H1 (cell line): ENCODE data around the gene GRIK4. TPM values are rescaled to one million over a fixed set of nuclear protein-coding genes. Genes with fewer than 3 reads are reported as not detected.

Source experiments
- ASH2L ChIP-seq: fragments of 200-600, 300-600 bp; sonication (generic); IDR thresholded peaks from one replicate; pipeline ENCODE4 v1.7.1; 2017; ENCODE audit warnings: low read length
- BACH1 ChIP-seq: IDR thresholded peaks from 2 replicates; pipeline ENCODE4 v1.6.1; 2012; ENCODE audit warnings: low read length, improper control_type of control experiment
- CBX8 ChIP-seq: fragments of 300-800, 300-1000 bp; sonication (generic); IDR thresholded peaks from 2 replicates; pipeline ENCODE4 v1.7.1; 2016; ENCODE audit warnings: low read depth, low read length, borderline replicate concordance
- GABPA ChIP-seq: IDR thresholded peaks from 2 replicates; pipeline ENCODE4 v1.6.1; 2011; ENCODE audit warnings: mild to moderate bottlenecking, low read length, moderate library complexity, borderline replicate concordance; ENCODE audit not compliant: insufficient read depth
- JUN ChIP-seq: IDR thresholded peaks from 2 replicates; pipeline ENCODE4 v1.6.1; 2011; ENCODE audit warnings: low read depth, mild to moderate bottlenecking, improper control_type of control experiment, low read length
- NRF1 ChIP-seq: IDR thresholded peaks from 2 replicates; pipeline ENCODE4 v1.6.1; 2011; ENCODE audit warnings: mild to moderate bottlenecking, low read depth, low read length, improper control_type of control experiment
- POLR2AphosphoS5 ChIP-seq: IDR thresholded peaks from 2 replicates; pipeline ENCODE4 v1.6.1; 2011; ENCODE audit warnings: low read depth, low read length
- SP2 ChIP-seq: IDR thresholded peaks from 2 replicates; pipeline ENCODE4 v1.6.1; 2012; ENCODE audit warnings: mild to moderate bottlenecking, low read length, inconsistent platforms
- SRF ChIP-seq: IDR thresholded peaks from 2 replicates; pipeline ENCODE4 v1.6.1; 2011; ENCODE audit warnings: mild to moderate bottlenecking, low read depth, low read length, moderate library complexity
- polyA plus RNA-seq, 7 experiments: library from polyadenylated mRNA; depleted of rRNA in 3 of 7; stranded (reverse) in 5 of 7; unstranded in 2 of 7; fragments of >200 nt in 5 of 7; fragments of 200-250 nt in 2 of 7; gene quantifications; 1 replicate in 5 of 7; 2 replicates in 1 of 7; 4 replicates in 1 of 7; pipeline versions ENCODE4 v1.2.1 to v1.2.3, GENCODE V29; 2011 to 2013; ENCODE audit warnings: missing spikeins in 2 of 7, mixed read lengths in 2 of 7
- total RNA-seq: library from RNA; stranded (reverse); fragmentation: NEBNext Ultra II Directional; extraction: Animal tissue kit (Norgen Biotek cat#: 25700); gene quantifications from 2 replicates; pipeline ENCODE4 v1.2.1, GENCODE V29; 2021
- TF ChIP-seq, protein P1 (sequence below): fragments of 300-600 bp; sonication (generic); IDR thresholded peaks from 2 replicates; pipeline ENCODE4 v1.7.1; 2012; ENCODE audit warnings: low read length, moderate library complexity, mild to moderate bottlenecking, inconsistent platforms; ENCODE audit not compliant: insufficient replicate concordance

GRIK4 gene
- total and polyA plus RNA-seq, 2 of the 8 experiments (the other 6 are each of a cell fraction or from before 2014, with no cell fraction given), result 1.2 to 2.9 TPM

DNA sequence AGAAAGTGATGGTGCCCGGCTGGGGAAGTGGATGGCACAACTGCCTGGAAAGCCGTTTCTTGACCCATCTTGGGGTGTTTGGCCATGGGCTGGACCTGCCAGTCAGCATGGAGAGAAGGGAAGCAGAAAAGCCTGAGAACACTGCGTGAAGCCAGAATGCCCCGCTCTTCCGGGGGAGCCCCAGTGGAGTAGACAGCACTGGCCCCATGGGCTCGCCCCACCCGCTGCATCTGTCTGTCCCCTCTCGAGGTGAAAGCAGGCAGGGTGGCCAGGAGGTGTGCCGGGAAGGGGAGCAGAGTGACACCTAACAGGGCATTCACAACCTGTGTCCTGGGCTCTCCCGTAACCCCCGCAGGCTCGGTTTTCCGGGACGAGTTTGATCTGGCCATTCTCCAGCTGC is 455.3 kb downstream of the GRIK4 start (continued):
- TF ChIP-seq, protein P1, sequence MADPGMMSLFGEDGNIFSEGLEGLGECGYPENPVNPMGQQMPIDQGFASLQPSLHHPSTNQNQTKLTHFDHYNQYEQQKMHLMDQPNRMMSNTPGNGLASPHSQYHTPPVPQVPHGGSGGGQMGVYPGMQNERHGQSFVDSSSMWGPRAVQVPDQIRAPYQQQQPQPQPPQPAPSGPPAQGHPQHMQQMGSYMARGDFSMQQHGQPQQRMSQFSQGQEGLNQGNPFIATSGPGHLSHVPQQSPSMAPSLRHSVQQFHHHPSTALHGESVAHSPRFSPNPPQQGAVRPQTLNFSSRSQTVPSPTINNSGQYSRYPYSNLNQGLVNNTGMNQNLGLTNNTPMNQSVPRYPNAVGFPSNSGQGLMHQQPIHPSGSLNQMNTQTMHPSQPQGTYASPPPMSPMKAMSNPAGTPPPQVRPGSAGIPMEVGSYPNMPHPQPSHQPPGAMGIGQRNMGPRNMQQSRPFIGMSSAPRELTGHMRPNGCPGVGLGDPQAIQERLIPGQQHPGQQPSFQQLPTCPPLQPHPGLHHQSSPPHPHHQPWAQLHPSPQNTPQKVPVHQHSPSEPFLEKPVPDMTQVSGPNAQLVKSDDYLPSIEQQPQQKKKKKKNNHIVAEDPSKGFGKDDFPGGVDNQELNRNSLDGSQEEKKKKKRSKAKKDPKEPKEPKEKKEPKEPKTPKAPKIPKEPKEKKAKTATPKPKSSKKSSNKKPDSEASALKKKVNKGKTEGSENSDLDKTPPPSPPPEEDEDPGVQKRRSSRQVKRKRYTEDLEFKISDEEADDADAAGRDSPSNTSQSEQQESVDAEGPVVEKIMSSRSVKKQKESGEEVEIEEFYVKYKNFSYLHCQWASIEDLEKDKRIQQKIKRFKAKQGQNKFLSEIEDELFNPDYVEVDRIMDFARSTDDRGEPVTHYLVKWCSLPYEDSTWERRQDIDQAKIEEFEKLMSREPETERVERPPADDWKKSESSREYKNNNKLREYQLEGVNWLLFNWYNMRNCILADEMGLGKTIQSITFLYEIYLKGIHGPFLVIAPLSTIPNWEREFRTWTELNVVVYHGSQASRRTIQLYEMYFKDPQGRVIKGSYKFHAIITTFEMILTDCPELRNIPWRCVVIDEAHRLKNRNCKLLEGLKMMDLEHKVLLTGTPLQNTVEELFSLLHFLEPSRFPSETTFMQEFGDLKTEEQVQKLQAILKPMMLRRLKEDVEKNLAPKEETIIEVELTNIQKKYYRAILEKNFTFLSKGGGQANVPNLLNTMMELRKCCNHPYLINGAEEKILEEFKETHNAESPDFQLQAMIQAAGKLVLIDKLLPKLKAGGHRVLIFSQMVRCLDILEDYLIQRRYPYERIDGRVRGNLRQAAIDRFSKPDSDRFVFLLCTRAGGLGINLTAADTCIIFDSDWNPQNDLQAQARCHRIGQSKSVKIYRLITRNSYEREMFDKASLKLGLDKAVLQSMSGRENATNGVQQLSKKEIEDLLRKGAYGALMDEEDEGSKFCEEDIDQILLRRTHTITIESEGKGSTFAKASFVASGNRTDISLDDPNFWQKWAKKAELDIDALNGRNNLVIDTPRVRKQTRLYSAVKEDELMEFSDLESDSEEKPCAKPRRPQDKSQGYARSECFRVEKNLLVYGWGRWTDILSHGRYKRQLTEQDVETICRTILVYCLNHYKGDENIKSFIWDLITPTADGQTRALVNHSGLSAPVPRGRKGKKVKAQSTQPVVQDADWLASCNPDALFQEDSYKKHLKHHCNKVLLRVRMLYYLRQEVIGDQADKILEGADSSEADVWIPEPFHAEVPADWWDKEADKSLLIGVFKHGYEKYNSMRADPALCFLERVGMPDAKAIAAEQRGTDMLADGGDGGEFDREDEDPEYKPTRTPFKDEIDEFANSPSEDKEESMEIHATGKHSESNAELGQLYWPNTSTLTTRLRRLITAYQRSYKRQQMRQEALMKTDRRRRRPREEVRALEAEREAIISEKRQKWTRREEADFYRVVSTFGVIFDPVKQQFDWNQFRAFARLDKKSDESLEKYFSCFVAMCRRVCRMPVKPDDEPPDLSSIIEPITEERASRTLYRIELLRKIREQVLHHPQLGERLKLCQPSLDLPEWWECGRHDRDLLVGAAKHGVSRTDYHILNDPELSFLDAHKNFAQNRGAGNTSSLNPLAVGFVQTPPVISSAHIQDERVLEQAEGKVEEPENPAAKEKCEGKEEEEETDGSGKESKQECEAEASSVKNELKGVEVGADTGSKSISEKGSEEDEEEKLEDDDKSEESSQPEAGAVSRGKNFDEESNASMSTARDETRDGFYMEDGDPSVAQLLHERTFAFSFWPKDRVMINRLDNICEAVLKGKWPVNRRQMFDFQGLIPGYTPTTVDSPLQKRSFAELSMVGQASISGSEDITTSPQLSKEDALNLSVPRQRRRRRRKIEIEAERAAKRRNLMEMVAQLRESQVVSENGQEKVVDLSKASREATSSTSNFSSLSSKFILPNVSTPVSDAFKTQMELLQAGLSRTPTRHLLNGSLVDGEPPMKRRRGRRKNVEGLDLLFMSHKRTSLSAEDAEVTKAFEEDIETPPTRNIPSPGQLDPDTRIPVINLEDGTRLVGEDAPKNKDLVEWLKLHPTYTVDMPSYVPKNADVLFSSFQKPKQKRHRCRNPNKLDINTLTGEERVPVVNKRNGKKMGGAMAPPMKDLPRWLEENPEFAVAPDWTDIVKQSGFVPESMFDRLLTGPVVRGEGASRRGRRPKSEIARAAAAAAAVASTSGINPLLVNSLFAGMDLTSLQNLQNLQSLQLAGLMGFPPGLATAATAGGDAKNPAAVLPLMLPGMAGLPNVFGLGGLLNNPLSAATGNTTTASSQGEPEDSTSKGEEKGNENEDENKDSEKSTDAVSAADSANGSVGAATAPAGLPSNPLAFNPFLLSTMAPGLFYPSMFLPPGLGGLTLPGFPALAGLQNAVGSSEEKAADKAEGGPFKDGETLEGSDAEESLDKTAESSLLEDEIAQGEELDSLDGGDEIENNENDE, result no peak
- no peak for TF ChIP-seq SP2
- no peak for TF ChIP-seq BACH1
- TF ChIP-seq JUN, result no peak
- no peak for TF ChIP-seq SRF
- no peak for TF ChIP-seq POLR2AphosphoS5
- no peak for TF ChIP-seq CBX8
- no peak for TF ChIP-seq ASH2L
- TF ChIP-seq NRF1, result no peak
- no peak for TF ChIP-seq GABPA
